LNCAP (cell line): ENCODE results near the gene TARDBP.

Experiments used
- CTCF ChIP-seq: fragments of 450-650 bp; IDR thresholded peaks from 2 replicates; pipeline ENCODE4 v1.5.1; 2017; ENCODE audit warnings: mild to moderate bottlenecking

TARDBP gene

GRCh38 chr1:11044086-11044848, 31.8 kb downstream of the TARDBP start:
- TF ChIP-seq CTCF: no peak

- no peak for TF ChIP-seq CTCF
Measured at GRCh38 chr1:11044849-11045427, 32.5 kb downstream of the TARDBP start.

GRCh38 chr1:11045428-11046269, 33.2 kb downstream of the TARDBP start:
- no peak for TF ChIP-seq CTCF

GRCh38 chr1:11046270-11046566, 33.8 kb downstream of the TARDBP start:
- no peak for TF ChIP-seq CTCF

GRCh38 chr1:11046625-11047365, 34.3 kb downstream of the TARDBP start, which contains the start of gene MASP2:
MASP2 (minus strand) TSS chr1:11047239; CDS start chr1:11047207, 32 bp downstream.
- TF ChIP-seq CTCF: no peak

- TF ChIP-seq CTCF: no peak
Measured at GRCh38 chr1:11051781-11052511, 39.5 kb downstream of the TARDBP start.
